HEK293 (cell line): ENCODE measurements around the gene GPSM1.

Source experiments
- CTCF ChIA-PET: fragments of 350-600 bp; formaldehyde crosslinking; extraction: SDS; loops from one replicate; lab custom pipeline; 2021; ENCODE audit warnings: antibody characterized with exemption; lab: Yijun Ruan, JAX
- POLR2A ChIA-PET: fragments of 300-600 bp; formaldehyde crosslinking; extraction: SDS; loops from one replicate; lab custom pipeline; 2020; ENCODE audit warnings: antibody characterized with exemption, inconsistent platforms; lab: Yijun Ruan, JAX
- H3K27ac ChIP-seq: fragments of 200-500 bp; sonication (Bioruptor generic); 2 replicates; pipeline ENCODE4 v1.5.1; 2014; ENCODE audit warnings: low read depth, low read length, control low read depth, inconsistent platforms; ENCODE audit errors: extremely low read depth
- H3K36me3 ChIP-seq, 2 experiments: fragments of 200-500 bp in 1 of 2; sonication (Bioruptor generic) in 1 of 2; 1 replicate in 1 of 2; 2 replicates in 1 of 2; pipeline ENCODE4 v1.5.1; 2014 to 2017; ENCODE audit warnings: inconsistent platforms in 2 of 2, low read length in 2 of 2; ENCODE audit not compliant: control insufficient read depth in 2 of 2, insufficient read depth in 1 of 2
- H3K4me1 ChIP-seq: fragments of 200-500 bp; sonication (Bioruptor generic); 2 replicates; pipeline ENCODE4 v1.5.1; 2014; ENCODE audit warnings: mild to moderate bottlenecking, low read length, inconsistent platforms; ENCODE audit not compliant: control insufficient read depth, insufficient read depth
- H3K4me3 ChIP-seq: 2 replicates; pipeline ENCODE4 v1.5.1; 2011; ENCODE audit warnings: low read depth, mild to moderate bottlenecking, control low read depth, low read length, moderate library complexity
- H3K9me3 ChIP-seq: fragments of 200-500 bp; sonication (Bioruptor generic); 2 replicates; pipeline ENCODE4 v1.5.1; 2014; ENCODE audit warnings: low read depth, low read length, inconsistent platforms; ENCODE audit not compliant: control insufficient read depth, insufficient read depth
- BCL11A ChIP-seq: fragments of 450-650 bp; formaldehyde crosslinking; IDR thresholded peaks from 2 replicates; pipeline ENCODE4 v1.5.1; 2016; ENCODE audit warnings: low read depth, missing biosample characterization, missing genetic modification characterization
- GFI1B ChIP-seq: fragments of 450-650 bp; formaldehyde crosslinking; IDR thresholded peaks from 2 replicates; pipeline ENCODE4 v1.5.1; 2016; ENCODE audit warnings: missing biosample characterization, missing genetic modification characterization
- HOXC10 ChIP-seq: sonication (generic); formaldehyde crosslinking; IDR thresholded peaks from 2 replicates; pipeline ENCODE4 v1.8.1; 2023; ENCODE audit warnings: mild to moderate bottlenecking, missing genetic modification reagents
- MEIS1 ChIP-seq: sonication (generic); formaldehyde crosslinking; IDR thresholded peaks from 2 replicates; pipeline ENCODE4 v1.8.1; 2022; ENCODE audit warnings: missing genetic modification reagents, mild to moderate bottlenecking, borderline replicate concordance
- MZF1 ChIP-seq: fragments of 450-650 bp; formaldehyde crosslinking; IDR thresholded peaks from 2 replicates; pipeline ENCODE4 v1.5.1; 2017; ENCODE audit warnings: missing biosample characterization, missing genetic modification characterization, borderline replicate concordance
- SP7 ChIP-seq: fragments of 450-650 bp; formaldehyde crosslinking; IDR thresholded peaks from 2 replicates; pipeline ENCODE4 v1.5.1; 2016; ENCODE audit warnings: missing biosample characterization, missing genetic modification characterization
- ZBTB17 ChIP-seq: fragments of 450-650 bp; formaldehyde crosslinking; IDR thresholded peaks from 2 replicates; pipeline ENCODE4 v1.5.1; 2016; ENCODE audit warnings: missing biosample characterization, missing genetic modification characterization
- ZBTB48 ChIP-seq: fragments of 450-650 bp; formaldehyde crosslinking; IDR thresholded peaks from 2 replicates; pipeline ENCODE4 v1.5.1; 2016; ENCODE audit warnings: missing biosample characterization, missing genetic modification characterization
- ZFP37 ChIP-seq: fragments of 450-650 bp; formaldehyde crosslinking; IDR thresholded peaks from 2 replicates; pipeline ENCODE4 v1.5.1; 2016; ENCODE audit warnings: missing biosample characterization, missing genetic modification characterization
- ZNF114 ChIP-seq: fragments of 450-650 bp; formaldehyde crosslinking; IDR thresholded peaks from 2 replicates; pipeline ENCODE4 v1.5.0; 2017; ENCODE audit warnings: missing biosample characterization, missing genetic modification characterization
- ZNF2 ChIP-seq: fragments of 450-650 bp; formaldehyde crosslinking; IDR thresholded peaks from 2 replicates; pipeline ENCODE4 v1.5.1; 2016; ENCODE audit warnings: missing biosample characterization, missing genetic modification characterization
- ZNF302 ChIP-seq: fragments of 450-650 bp; formaldehyde crosslinking; IDR thresholded peaks from 2 replicates; pipeline ENCODE4 v1.5.1; 2016; ENCODE audit warnings: missing biosample characterization, missing genetic modification characterization, low read depth
- ZNF404 ChIP-seq: fragments of 450-650 bp; formaldehyde crosslinking; IDR thresholded peaks from 2 replicates; pipeline ENCODE4 v1.5.1; 2017; ENCODE audit warnings: missing biosample characterization, missing genetic modification characterization
- ZNF585B ChIP-seq: fragments of 450-650 bp; formaldehyde crosslinking; IDR thresholded peaks from 2 replicates; pipeline ENCODE4 v1.5.1; 2016; ENCODE audit warnings: missing biosample characterization, missing genetic modification characterization
- ZNF596 ChIP-seq: fragments of 450-650 bp; IDR thresholded peaks from 2 replicates; pipeline ENCODE4 v1.5.0; 2018; ENCODE audit warnings: missing biosample characterization, mild to moderate bottlenecking, missing genetic modification characterization, moderate library complexity
- ZNF664 ChIP-seq: fragments of 450-650 bp; formaldehyde crosslinking; IDR thresholded peaks from 2 replicates; pipeline ENCODE4 v1.5.1; 2016; ENCODE audit warnings: missing biosample characterization, missing genetic modification characterization
- ZNF837 ChIP-seq: fragments of 450-650 bp; formaldehyde crosslinking; IDR thresholded peaks from 2 replicates; pipeline ENCODE4 v1.5.1; 2016; ENCODE audit warnings: missing biosample characterization, missing genetic modification characterization
- TF ChIP-seq, protein P1 (sequence below): sonication (generic); formaldehyde crosslinking; IDR thresholded peaks from 2 replicates; pipeline ENCODE4 v1.8.1; 2022; ENCODE audit warnings: mild to moderate bottlenecking, moderate library complexity, missing genetic modification reagents
- TF ChIP-seq, protein P2 (sequence below): fragments of 450-650 bp; formaldehyde crosslinking; IDR thresholded peaks from 2 replicates; pipeline ENCODE4 v1.5.1; 2016; ENCODE audit warnings: missing biosample characterization, missing genetic modification characterization
- TF ChIP-seq, protein P3 (sequence below): fragments of 450-650 bp; formaldehyde crosslinking; IDR thresholded peaks from 2 replicates; pipeline ENCODE4 v1.5.1; 2016; ENCODE audit warnings: missing biosample characterization, missing genetic modification characterization
- TF ChIP-seq, protein P4 (sequence below): fragments of 450-650 bp; formaldehyde crosslinking; IDR thresholded peaks from 2 replicates; pipeline ENCODE4 v1.5.1; 2016; ENCODE audit warnings: missing biosample characterization, missing genetic modification characterization
- TF ChIP-seq, protein P5 (sequence below): fragments of 450-650 bp; formaldehyde crosslinking; IDR thresholded peaks from 2 replicates; pipeline ENCODE4 v1.5.0; 2017; ENCODE audit warnings: missing biosample characterization, missing genetic modification characterization, borderline replicate concordance
- TF ChIP-seq, protein P6 (sequence below): fragments of 450-650 bp; formaldehyde crosslinking; IDR thresholded peaks from 2 replicates; pipeline ENCODE4 v1.5.1; 2016; ENCODE audit warnings: missing biosample characterization, missing genetic modification characterization

Gene GPSM1

DNA sequence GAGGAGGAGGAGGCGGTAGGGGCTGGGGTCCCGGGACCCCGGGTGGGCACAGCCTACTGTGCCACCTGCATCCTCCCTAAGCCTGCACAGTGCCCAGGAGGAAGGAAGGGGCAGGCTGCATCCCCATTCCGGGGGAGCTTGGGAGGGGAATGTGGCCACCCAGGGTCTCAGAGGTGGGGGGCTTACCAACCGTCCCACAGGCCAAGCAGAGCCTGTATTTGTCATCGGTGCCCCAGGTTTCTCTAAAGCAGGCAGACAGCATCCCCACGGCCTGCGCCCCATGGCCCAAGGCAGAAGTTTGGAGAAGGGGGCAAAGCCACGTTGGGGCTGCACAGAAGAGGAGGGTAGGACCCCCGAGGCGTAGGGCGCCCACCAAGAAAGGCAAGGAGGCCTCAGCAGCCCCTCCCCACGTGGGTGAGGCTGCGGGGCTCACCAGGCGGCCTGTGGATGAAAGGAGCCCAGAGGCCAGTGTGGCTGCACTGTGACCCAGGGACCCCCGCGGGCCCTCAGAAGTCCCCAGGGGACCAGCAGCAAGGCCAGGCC is 507 bp upstream of the GPSM1 start (continued):
- TF ChIP-seq, protein P1, sequence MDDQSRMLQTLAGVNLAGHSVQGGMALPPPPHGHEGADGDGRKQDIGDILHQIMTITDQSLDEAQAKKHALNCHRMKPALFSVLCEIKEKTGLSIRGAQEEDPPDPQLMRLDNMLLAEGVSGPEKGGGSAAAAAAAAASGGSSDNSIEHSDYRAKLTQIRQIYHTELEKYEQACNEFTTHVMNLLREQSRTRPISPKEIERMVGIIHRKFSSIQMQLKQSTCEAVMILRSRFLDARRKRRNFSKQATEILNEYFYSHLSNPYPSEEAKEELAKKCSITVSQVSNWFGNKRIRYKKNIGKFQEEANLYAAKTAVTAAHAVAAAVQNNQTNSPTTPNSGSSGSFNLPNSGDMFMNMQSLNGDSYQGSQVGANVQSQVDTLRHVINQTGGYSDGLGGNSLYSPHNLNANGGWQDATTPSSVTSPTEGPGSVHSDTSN (CRISPR knock-in tag) = no peak
- TF ChIP-seq ZNF114 (no peak), ZNF837 (tag by site-specific recombination) (no peak), HOXC10 (CRISPR knock-in tag) (no peak), ZFP37 (no peak), GFI1B (tag by site-specific recombination) (no peak), ZBTB17 (0 out of 2 replicates have a peak, but pooled peaks have one; percentile 37), ZNF2 (no peak), BCL11A (tag by site-specific recombination) (peak; percentile 46; the same call in 1 of the 2 replicates), ZNF585B (tag by site-specific recombination) (no peak), SP7 (tag by site-specific recombination) (no peak), MEIS1 (CRISPR knock-in tag) (no peak), ZNF404 (tag by site-specific recombination) (no peak)
- TF ChIP-seq, protein P2, sequence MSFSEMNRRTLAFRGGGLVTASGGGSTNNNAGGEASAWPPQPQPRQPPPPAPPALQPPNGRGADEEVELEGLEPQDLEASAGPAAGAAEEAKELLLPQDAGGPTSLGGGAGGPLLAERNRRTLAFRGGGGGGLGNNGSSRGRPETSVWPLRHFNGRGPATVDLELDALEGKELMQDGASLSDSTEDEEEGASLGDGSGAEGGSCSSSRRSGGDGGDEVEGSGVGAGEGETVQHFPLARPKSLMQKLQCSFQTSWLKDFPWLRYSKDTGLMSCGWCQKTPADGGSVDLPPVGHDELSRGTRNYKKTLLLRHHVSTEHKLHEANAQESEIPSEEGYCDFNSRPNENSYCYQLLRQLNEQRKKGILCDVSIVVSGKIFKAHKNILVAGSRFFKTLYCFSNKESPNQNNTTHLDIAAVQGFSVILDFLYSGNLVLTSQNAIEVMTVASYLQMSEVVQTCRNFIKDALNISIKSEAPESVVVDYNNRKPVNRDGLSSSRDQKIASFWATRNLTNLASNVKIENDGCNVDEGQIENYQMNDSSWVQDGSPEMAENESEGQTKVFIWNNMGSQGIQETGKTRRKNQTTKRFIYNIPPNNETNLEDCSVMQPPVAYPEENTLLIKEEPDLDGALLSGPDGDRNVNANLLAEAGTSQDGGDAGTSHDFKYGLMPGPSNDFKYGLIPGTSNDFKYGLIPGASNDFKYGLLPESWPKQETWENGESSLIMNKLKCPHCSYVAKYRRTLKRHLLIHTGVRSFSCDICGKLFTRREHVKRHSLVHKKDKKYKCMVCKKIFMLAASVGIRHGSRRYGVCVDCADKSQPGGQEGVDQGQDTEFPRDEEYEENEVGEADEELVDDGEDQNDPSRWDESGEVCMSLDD (tag by site-specific recombination) = peak; percentile 68; the same call in 1 of the 2 replicates
- TF ChIP-seq, protein P3, sequence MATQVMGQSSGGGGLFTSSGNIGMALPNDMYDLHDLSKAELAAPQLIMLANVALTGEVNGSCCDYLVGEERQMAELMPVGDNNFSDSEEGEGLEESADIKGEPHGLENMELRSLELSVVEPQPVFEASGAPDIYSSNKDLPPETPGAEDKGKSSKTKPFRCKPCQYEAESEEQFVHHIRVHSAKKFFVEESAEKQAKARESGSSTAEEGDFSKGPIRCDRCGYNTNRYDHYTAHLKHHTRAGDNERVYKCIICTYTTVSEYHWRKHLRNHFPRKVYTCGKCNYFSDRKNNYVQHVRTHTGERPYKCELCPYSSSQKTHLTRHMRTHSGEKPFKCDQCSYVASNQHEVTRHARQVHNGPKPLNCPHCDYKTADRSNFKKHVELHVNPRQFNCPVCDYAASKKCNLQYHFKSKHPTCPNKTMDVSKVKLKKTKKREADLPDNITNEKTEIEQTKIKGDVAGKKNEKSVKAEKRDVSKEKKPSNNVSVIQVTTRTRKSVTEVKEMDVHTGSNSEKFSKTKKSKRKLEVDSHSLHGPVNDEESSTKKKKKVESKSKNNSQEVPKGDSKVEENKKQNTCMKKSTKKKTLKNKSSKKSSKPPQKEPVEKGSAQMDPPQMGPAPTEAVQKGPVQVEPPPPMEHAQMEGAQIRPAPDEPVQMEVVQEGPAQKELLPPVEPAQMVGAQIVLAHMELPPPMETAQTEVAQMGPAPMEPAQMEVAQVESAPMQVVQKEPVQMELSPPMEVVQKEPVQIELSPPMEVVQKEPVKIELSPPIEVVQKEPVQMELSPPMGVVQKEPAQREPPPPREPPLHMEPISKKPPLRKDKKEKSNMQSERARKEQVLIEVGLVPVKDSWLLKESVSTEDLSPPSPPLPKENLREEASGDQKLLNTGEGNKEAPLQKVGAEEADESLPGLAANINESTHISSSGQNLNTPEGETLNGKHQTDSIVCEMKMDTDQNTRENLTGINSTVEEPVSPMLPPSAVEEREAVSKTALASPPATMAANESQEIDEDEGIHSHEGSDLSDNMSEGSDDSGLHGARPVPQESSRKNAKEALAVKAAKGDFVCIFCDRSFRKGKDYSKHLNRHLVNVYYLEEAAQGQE (tag by site-specific recombination) = no peak
- TF ChIP-seq, protein P4, sequence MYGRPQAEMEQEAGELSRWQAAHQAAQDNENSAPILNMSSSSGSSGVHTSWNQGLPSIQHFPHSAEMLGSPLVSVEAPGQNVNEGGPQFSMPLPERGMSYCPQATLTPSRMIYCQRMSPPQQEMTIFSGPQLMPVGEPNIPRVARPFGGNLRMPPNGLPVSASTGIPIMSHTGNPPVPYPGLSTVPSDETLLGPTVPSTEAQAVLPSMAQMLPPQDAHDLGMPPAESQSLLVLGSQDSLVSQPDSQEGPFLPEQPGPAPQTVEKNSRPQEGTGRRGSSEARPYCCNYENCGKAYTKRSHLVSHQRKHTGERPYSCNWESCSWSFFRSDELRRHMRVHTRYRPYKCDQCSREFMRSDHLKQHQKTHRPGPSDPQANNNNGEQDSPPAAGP (tag by site-specific recombination) = 0 out of 2 replicates have a peak, but pooled peaks have one; percentile 20

DNA sequence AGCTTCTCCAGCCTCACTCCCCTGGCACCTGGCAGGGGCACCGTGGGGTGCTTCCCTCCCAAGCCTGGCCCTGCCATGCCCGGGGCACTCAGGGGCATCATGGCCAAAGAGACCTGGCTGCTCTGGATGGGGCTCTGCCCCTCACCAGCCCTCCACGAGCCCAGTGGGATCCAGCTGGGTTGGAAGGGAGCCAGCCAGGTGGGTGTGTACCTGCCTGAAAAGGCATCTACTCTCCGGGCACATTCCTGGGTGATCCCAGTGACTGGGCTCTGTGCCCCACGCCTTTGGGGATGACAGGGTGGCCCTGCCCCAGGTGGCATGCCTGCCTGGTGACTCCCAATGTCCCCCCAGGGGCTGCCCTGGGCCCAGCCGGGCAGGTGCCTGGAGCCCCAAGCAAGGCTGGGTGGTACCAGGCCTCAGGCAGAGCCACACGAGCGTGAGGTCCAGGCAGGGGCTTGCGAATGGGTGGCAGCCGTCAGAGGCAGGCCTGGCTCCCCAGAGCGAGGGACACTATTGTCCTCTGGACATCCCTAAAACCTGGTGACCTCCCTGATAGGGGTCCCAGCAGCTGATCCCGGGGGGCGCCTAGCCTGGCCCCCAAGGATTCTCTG is 777 bp downstream of the GPSM1 start:
- H3K9me3 ChIP-seq = no peaks in the 10 kb centered on the region
- CTCF ChIA-PET = interaction anchor here (0.6 to 0.7 kb wide), 2 partner anchors 12 to 362 kb away, joined by 3 read pairs; no protein-coding TSS in a partner anchor
- peaks cover 0 to 9% of the 10 kb centered on the region in 2 experiments; a peak in 1 of 3 replicates for H3K36me3 ChIP-seq
- H3K4me1 ChIP-seq = peaks cover 8% of the 10 kb centered on the region
- peak overlapping the region; percentile 66 for H3K27ac ChIP-seq
- POLR2A ChIA-PET = interaction anchor here (1.7 to 2.0 kb wide), 2 partner anchors 18 to 35 kb away, joined by 6 to 8 read pairs; no protein-coding TSS in a partner anchor
- H3K4me3 ChIP-seq = peak overlapping the region; percentile 58
- TF ChIP-seq ZNF596 (no peak), MZF1 (tag by site-specific recombination) (no peak), ZNF664 (tag by site-specific recombination) (no peak), MEIS1 (CRISPR knock-in tag) (no peak), ZBTB48 (tag by site-specific recombination) (no peak), ZNF302 (tag by site-specific recombination) (no peak)
- TF ChIP-seq, protein P5, sequence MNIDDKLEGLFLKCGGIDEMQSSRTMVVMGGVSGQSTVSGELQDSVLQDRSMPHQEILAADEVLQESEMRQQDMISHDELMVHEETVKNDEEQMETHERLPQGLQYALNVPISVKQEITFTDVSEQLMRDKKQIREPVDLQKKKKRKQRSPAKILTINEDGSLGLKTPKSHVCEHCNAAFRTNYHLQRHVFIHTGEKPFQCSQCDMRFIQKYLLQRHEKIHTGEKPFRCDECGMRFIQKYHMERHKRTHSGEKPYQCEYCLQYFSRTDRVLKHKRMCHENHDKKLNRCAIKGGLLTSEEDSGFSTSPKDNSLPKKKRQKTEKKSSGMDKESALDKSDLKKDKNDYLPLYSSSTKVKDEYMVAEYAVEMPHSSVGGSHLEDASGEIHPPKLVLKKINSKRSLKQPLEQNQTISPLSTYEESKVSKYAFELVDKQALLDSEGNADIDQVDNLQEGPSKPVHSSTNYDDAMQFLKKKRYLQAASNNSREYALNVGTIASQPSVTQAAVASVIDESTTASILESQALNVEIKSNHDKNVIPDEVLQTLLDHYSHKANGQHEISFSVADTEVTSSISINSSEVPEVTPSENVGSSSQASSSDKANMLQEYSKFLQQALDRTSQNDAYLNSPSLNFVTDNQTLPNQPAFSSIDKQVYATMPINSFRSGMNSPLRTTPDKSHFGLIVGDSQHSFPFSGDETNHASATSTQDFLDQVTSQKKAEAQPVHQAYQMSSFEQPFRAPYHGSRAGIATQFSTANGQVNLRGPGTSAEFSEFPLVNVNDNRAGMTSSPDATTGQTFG = no peak
- TF ChIP-seq, protein P6, sequence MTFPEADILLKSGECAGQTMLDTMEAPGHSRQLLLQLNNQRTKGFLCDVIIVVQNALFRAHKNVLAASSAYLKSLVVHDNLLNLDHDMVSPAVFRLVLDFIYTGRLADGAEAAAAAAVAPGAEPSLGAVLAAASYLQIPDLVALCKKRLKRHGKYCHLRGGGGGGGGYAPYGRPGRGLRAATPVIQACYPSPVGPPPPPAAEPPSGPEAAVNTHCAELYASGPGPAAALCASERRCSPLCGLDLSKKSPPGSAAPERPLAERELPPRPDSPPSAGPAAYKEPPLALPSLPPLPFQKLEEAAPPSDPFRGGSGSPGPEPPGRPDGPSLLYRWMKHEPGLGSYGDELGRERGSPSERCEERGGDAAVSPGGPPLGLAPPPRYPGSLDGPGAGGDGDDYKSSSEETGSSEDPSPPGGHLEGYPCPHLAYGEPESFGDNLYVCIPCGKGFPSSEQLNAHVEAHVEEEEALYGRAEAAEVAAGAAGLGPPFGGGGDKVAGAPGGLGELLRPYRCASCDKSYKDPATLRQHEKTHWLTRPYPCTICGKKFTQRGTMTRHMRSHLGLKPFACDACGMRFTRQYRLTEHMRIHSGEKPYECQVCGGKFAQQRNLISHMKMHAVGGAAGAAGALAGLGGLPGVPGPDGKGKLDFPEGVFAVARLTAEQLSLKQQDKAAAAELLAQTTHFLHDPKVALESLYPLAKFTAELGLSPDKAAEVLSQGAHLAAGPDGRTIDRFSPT (tag by site-specific recombination) = peak; percentile 89
